Activated T-cell treated with anti-CD3 and anti-CD28 coated beads, Interleukin-2, amount 50 U/mL, for 4 hours (primary cell): ENCODE data around the gene PLXNC1. TPM values are rescaled to one million over a fixed set of nuclear protein-coding genes. Genes with fewer than 3 reads are reported as not detected.
"Not testable (repeated sequence)": the region's sequence is repeated elsewhere in the genome, so short reads cannot be mapped to it uniquely, and the experiment has no call there.

Experiments
- ATAC-seq, 2 donors: fragments of 200-7000 bp; cut with Tn5 transposase; one replicate each; pipeline ENCODE4 v1.10.0; 2021
- DNase-seq: peaks from one replicate; pipeline ENCODE4 v3.0.0-alpha.2; 2020
- H3K27me3 Mint-ChIP-seq: one replicate; pipeline ENCODE4 v1.8.0; 2021; ENCODE audit warnings: low read depth, mixed read lengths
- H3K36me3 Mint-ChIP-seq: one replicate; pipeline ENCODE4 v1.8.0; 2022; ENCODE audit warnings: mixed read lengths; ENCODE audit not compliant: insufficient read depth
- H3K4me1 Mint-ChIP-seq: one replicate; pipeline ENCODE4 v1.8.0; 2021; ENCODE audit warnings: low read depth, mixed read lengths
- H3K4me3 Mint-ChIP-seq: one replicate; pipeline ENCODE4 v1.8.0; 2021; ENCODE audit warnings: mild to moderate bottlenecking, moderate library complexity, mixed read lengths
- H3K9me3 Mint-ChIP-seq: one replicate; pipeline ENCODE4 v1.8.0; 2021; ENCODE audit warnings: mixed read lengths
- total RNA-seq, 3 donors: library from RNA; stranded (reverse); gene quantifications; one replicate each; pipeline ENCODE4 v1.2.1, GENCODE V29; 2021

The PLXNC1 gene
- total RNA-seq, 3 donors from 2014 or later: 3.1 to 6.9 (median 3.2) TPM

GRCh38 chr12:94316600-94316999, 168.2 kb downstream of the PLXNC1 start:
- H3K4me3 Mint-ChIP-seq: not testable (repeated sequence)
- H3K36me3 Mint-ChIP-seq: peaks cover 48% of the 10 kb centered on the region
- peaks cover 42% of the 10 kb centered on the region for H3K9me3 Mint-ChIP-seq

GRCh38 chr12:94318181-94318580, 169.8 kb downstream of the PLXNC1 start:
- DNase-seq (no peak), ATAC-seq (no peak)
- Mint-ChIP-seq H3K27me3 (no peaks in the 10 kb centered on the region), H3K9me3 (peaks cover 43% of the 10 kb centered on the region), H3K36me3 (peaks cover 47% of the 10 kb centered on the region), H3K4me1 (no peaks in the 10 kb centered on the region), H3K4me3 (no peak overlapping the region)

More at GRCh38 chr12:94316600-94316999, 168.2 kb downstream of the PLXNC1 start:
- not testable (repeated sequence) for H3K27me3 Mint-ChIP-seq, ATAC-seq, DNase-seq, H3K4me1 Mint-ChIP-seq

- H3K9me3 Mint-ChIP-seq: peaks cover 43% of the 10 kb centered on the region
- peaks cover 58% of the 10 kb centered on the region for H3K36me3 Mint-ChIP-seq
- DNase-seq (no peak), ATAC-seq (no peak)
- H3K4me3 Mint-ChIP-seq: no peak overlapping the region
- H3K27me3 Mint-ChIP-seq: no peaks in the 10 kb centered on the region
- H3K4me1 Mint-ChIP-seq: no peaks in the 10 kb centered on the region
Measured at GRCh38 chr12:94320109-94320508, 171.7 kb downstream of the PLXNC1 start.

- DNase-seq: no peak
- no peak for ATAC-seq
- Mint-ChIP-seq H3K9me3 (peaks cover 33% of the 10 kb centered on the region), H3K4me1 (peaks cover 10% of the 10 kb centered on the region), H3K4me3 (no peak overlapping the region), H3K27me3 (no peaks in the 10 kb centered on the region), H3K36me3 (peaks cover 72% of the 10 kb centered on the region)
Measured at GRCh38 chr12:94322346-94322745, 174.0 kb downstream of the PLXNC1 start.

- Mint-ChIP-seq H3K9me3 (peaks cover 4% of the 10 kb centered on the region), H3K36me3 (peaks cover 67% of the 10 kb centered on the region), H3K4me3 (no peak overlapping the region), H3K4me1 (peaks cover 19% of the 10 kb centered on the region), H3K27me3 (no peaks in the 10 kb centered on the region)
- ATAC-seq (peak; percentile 11 to 12), DNase-seq (no peak)
Measured at GRCh38 chr12:94326234-94326633, 177.9 kb downstream of the PLXNC1 start.

- Mint-ChIP-seq H3K36me3 (peaks cover 64% of the 10 kb centered on the region), H3K9me3 (no peaks in the 10 kb centered on the region), H3K4me3 (no peak overlapping the region), H3K27me3 (no peaks in the 10 kb centered on the region), H3K4me1 (peaks cover 19% of the 10 kb centered on the region)
- DNase-seq (no peak), ATAC-seq (peak; percentile 89 to 92)
Measured at GRCh38 chr12:94326727-94327126, 178.3 kb downstream of the PLXNC1 start.

GRCh38 chr12:94327809-94328208, 179.4 kb downstream of the PLXNC1 start:
- no peak overlapping the region for H3K4me3 Mint-ChIP-seq
- ATAC-seq: no peak
- no peak for DNase-seq
- no peaks in the 10 kb centered on the region for H3K9me3 Mint-ChIP-seq
- H3K27me3 Mint-ChIP-seq: no peaks in the 10 kb centered on the region
- peaks cover 19% of the 10 kb centered on the region for H3K4me1 Mint-ChIP-seq
- peaks cover 63% of the 10 kb centered on the region for H3K36me3 Mint-ChIP-seq

GRCh38 chr12:94329366-94329765, 181.0 kb downstream of the PLXNC1 start:
- no peak for ATAC-seq
- peaks cover 61% of the 10 kb centered on the region for H3K36me3 Mint-ChIP-seq

GRCh38 chr12:94333396-94333795, 185.0 kb downstream of the PLXNC1 start:
- no peak overlapping the region for H3K4me3 Mint-ChIP-seq
- ATAC-seq: no peak
- no peaks in the 10 kb centered on the region for H3K27me3 Mint-ChIP-seq
- no peaks in the 10 kb centered on the region for H3K9me3 Mint-ChIP-seq
- no peaks in the 10 kb centered on the region for H3K4me1 Mint-ChIP-seq
- DNase-seq: no peak
- peaks cover 35% of the 10 kb centered on the region for H3K36me3 Mint-ChIP-seq

More at GRCh38 chr12:94329366-94329765, 181.0 kb downstream of the PLXNC1 start:
- Mint-ChIP-seq H3K4me1 (peaks cover 19% of the 10 kb centered on the region), H3K27me3 (no peaks in the 10 kb centered on the region), H3K9me3 (no peaks in the 10 kb centered on the region), H3K4me3 (no peak overlapping the region)
- DNase-seq: no peak

- Mint-ChIP-seq H3K4me1 (no peaks in the 10 kb centered on the region), H3K9me3 (no peaks in the 10 kb centered on the region), H3K27me3 (no peaks in the 10 kb centered on the region), H3K4me3 (no peak overlapping the region), H3K36me3 (peaks cover 25% of the 10 kb centered on the region)
- no peak for DNase-seq
- no peak for ATAC-seq
Measured at GRCh38 chr12:94336211-94336925, 188.0 kb downstream of the PLXNC1 start.

GRCh38 chr12:94338006-94338794, 189.8 kb downstream of the PLXNC1 start:
- Mint-ChIP-seq H3K27me3 (no peaks in the 10 kb centered on the region), H3K36me3 (peaks cover 27% of the 10 kb centered on the region), H3K9me3 (no peaks in the 10 kb centered on the region), H3K4me1 (no peaks in the 10 kb centered on the region), H3K4me3 (no peak overlapping the region)
- DNase-seq (no peak), ATAC-seq (no peak)

GRCh38 chr12:94340573-94340972, 192.2 kb downstream of the PLXNC1 start:
- no peak overlapping the region for H3K4me3 Mint-ChIP-seq
- no peak for DNase-seq
- no peaks in the 10 kb centered on the region for H3K4me1 Mint-ChIP-seq
- peaks cover 26% of the 10 kb centered on the region for H3K36me3 Mint-ChIP-seq
- no peak for ATAC-seq
- peaks cover 3% of the 10 kb centered on the region for H3K9me3 Mint-ChIP-seq
- no peaks in the 10 kb centered on the region for H3K27me3 Mint-ChIP-seq

- H3K4me3 Mint-ChIP-seq: no peak overlapping the region
- peaks cover 76% of the 10 kb centered on the region for H3K36me3 Mint-ChIP-seq
- DNase-seq (no peak), ATAC-seq (peak in 1 of 2 donors; percentile 63)
- peaks cover 8% of the 10 kb centered on the region for H3K4me1 Mint-ChIP-seq
- no peaks in the 10 kb centered on the region for H3K27me3 Mint-ChIP-seq
- peaks cover 52% of the 10 kb centered on the region for H3K9me3 Mint-ChIP-seq
Measured at GRCh38 chr12:94353130-94353529, 204.8 kb downstream of the PLXNC1 start.
